Vagina (tissue), 2 donors: ENCODE data around the gene DNMT1. TPM values are rescaled to one million over a fixed set of nuclear protein-coding genes. Genes with fewer than 3 reads are reported as not detected.

ENCODE experiments used
- DNase-seq, 2 donors: peaks; one replicate each; pipeline ENCODE4 v3.0.0-alpha.2; 2017; ENCODE audit errors: extremely low spot score in 2 of 2
- H3K27ac ChIP-seq: fragments of 200-600 bp; sonication (generic); one replicate; pipeline ENCODE4 v1.5.1; 2019
- H3K27me3 ChIP-seq: fragments of 200-600 bp; sonication (generic); one replicate; pipeline ENCODE4 v1.5.1; 2019
- H3K36me3 ChIP-seq, 2 donors: fragments of 200-600 bp; sonication (generic); one replicate each; pipeline ENCODE4 v1.5.1; 2017 to 2019
- H3K4me1 ChIP-seq: fragments of 200-600 bp; sonication (generic); one replicate; pipeline ENCODE4 v1.5.1; 2019
- H3K4me3 ChIP-seq, 2 donors: fragments of 200-600 bp; sonication (generic); 1 replicate in 1 of 2; 2 replicates in 1 of 2; pipeline ENCODE4 v1.5.1; 2016 to 2019
- H3K9me3 ChIP-seq: fragments of 200-600 bp; sonication (generic); one replicate; pipeline ENCODE4 v1.5.1; 2019
- CTCF ChIP-seq, 3 experiments: fragments of 450-650 bp in 2 of 3; fragments of 200-600 bp in 1 of 3; sonication (generic) in 1 of 3; IDR thresholded peaks; one replicate each; pipeline ENCODE4 v1.5.1; 2017 to 2019; ENCODE audit warnings: antibody characterized with exemption in 3 of 3, mild to moderate bottlenecking in 2 of 3, moderate library complexity in 2 of 3
- POLR2A ChIP-seq, 2 donors: fragments of 450-650 bp; IDR thresholded peaks; one replicate each; pipeline ENCODE4 v1.6.1; 2017; ENCODE audit warnings: antibody characterized with exemption in 2 of 2, mild to moderate bottlenecking in 2 of 2, moderate library complexity in 2 of 2
- POLR2AphosphoS5 ChIP-seq, 2 donors: sonication (generic); formaldehyde crosslinking; IDR thresholded peaks; one replicate each; pipeline ENCODE4 v1.9.0; 2017; ENCODE audit warnings: antibody characterized with exemption in 2 of 2, mild to moderate bottlenecking in 2 of 2, low read depth in 1 of 2; ENCODE audit not compliant: insufficient read depth in 1 of 2
- intact Hi-C: fragments of 100-400 bp; cut with DNase I; formaldehyde crosslinking; loops from one replicate; pipeline ENCODE4 v1.15.1; 2023
- total RNA-seq: library from RNA; depleted of rRNA; stranded (reverse); fragments of >200 nt; gene quantifications from one replicate; pipeline ENCODE4 v1.2.3, GENCODE V29; 2016

Gene DNMT1
- total RNA-seq, 1 donor from 2014 or later: 36.8 TPM

- intact Hi-C loops: loop anchor here (10.0 kb wide), 1 partner anchor 1560 kb away; no protein-coding TSS in a partner anchor
- no peaks in the 10 kb centered on the region for H3K27me3 ChIP-seq
- H3K27ac ChIP-seq: no peak overlapping the region
- no peaks in the 10 kb centered on the region for H3K9me3 ChIP-seq
- TF ChIP-seq CTCF (IDR thresholded peaks at IDR 0.05): no peak
- no peak for TF ChIP-seq POLR2AphosphoS5 (IDR thresholded peaks at IDR 0.05; ENCODE audit: insufficient read depth in 1 of 2, low read depth in 1 of 2)
- no peak for TF ChIP-seq POLR2A (IDR thresholded peaks at IDR 0.05)
- H3K4me1 ChIP-seq: no peaks in the 10 kb centered on the region
- H3K4me3 ChIP-seq: no peak overlapping the region
- no peak for DNase-seq
- no peaks in the 10 kb centered on the region for H3K36me3 ChIP-seq
These were observed 20.0 kb upstream of the DNMT1 start for GRCh38 chr19:10214784-10215183.

DNA sequence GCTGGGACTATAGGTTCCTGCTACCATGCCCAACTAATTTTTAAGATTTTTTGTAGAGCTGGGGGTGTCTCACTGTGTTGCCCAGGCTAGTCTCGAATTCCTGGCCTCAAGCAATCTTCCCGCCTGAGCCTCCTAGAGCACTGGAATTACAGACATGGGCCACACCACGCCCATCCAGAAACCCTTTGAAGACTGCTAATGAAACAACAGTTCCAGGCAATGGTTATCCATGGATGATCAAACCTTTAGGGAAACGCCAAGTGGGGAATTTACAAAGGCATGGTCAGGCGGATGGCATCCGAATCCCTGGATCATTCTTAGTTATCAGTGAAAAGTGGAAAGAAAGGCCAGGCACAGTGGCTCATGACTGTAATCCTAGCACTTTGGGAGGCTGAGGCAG lies 16.9 kb upstream of the DNMT1 start:
- Histone ChIP-seq H3K9me3 (no peaks in the 10 kb centered on the region), H3K27ac (no peak overlapping the region), H3K4me1 (no peaks in the 10 kb centered on the region), H3K27me3 (no peaks in the 10 kb centered on the region), H3K4me3 (no peak overlapping the region), H3K36me3 (no peaks in the 10 kb centered on the region)
- no peak for TF ChIP-seq CTCF (IDR thresholded peaks at IDR 0.05)
- no peak for TF ChIP-seq POLR2A (IDR thresholded peaks at IDR 0.05)
- no peak for TF ChIP-seq POLR2AphosphoS5 (IDR thresholded peaks at IDR 0.05; ENCODE audit: insufficient read depth in 1 of 2, low read depth in 1 of 2)
- intact Hi-C loops: loop anchor here (10.0 kb wide), 1 partner anchor 1557 kb away; no protein-coding TSS in a partner anchor
- DNase-seq: no peak

DNA sequence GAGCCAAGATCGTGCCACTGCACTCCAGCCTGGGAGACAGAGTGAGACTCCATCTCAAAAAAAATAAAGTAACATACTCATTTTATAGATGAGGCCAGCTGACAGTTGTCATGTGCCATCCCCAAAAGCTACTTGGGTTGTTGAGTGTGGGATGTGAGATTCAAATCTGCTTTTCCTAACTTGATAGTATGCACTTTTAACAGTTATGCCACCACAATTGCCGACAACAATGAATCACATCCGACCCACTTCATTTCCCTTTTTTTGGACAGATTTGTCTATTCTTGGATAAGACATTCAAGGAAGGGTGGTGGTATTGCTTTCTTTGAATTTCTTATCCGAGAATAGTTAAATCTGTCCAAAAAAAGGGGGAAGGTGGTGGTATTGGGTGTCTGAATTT lies 16.3 kb upstream of the DNMT1 start:
- no peak overlapping the region for H3K27ac ChIP-seq
- intact Hi-C loops: loop anchor here (10.0 kb wide), 1 partner anchor 1556 kb away; no protein-coding TSS in a partner anchor

DNA sequence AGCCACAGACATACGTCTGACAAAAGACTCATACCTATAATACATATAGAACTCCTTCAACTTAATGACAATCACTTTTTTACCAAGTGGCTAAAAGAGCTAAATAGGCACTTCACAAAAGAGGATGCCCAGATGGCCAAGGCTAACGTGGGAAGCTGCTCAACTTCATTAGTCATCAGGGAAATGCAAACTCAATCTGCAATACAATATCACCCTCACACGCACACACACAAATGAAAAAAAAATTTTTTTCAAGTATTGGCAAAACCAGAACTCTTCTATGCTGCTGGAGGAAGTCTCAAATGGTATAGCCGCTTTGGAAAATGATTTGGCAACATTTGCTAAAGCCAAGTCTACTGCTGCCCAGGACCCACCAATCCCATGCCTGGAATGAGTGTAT lies 14.6 kb upstream of the DNMT1 start:
- Histone ChIP-seq H3K27me3 (no peaks in the 10 kb centered on the region), H3K36me3 (no peaks in the 10 kb centered on the region), H3K4me1 (no peaks in the 10 kb centered on the region), H3K27ac (no peak overlapping the region), H3K9me3 (no peaks in the 10 kb centered on the region), H3K4me3 (no peak overlapping the region)
- DNase-seq: no peak
- TF ChIP-seq CTCF (IDR thresholded peaks at IDR 0.05) (no peak), POLR2AphosphoS5 (IDR thresholded peaks at IDR 0.05; ENCODE audit: insufficient read depth in 1 of 2, low read depth in 1 of 2) (no peak), POLR2A (IDR thresholded peaks at IDR 0.05) (no peak)
- intact Hi-C loops: no loop called here

More for the DNA sequence above, 16.3 kb upstream of the DNMT1 start:
- DNase-seq: no peak
- no peaks in the 10 kb centered on the region for H3K36me3 ChIP-seq
- TF ChIP-seq CTCF (IDR thresholded peaks at IDR 0.05) (no peak), POLR2AphosphoS5 (IDR thresholded peaks at IDR 0.05; ENCODE audit: insufficient read depth in 1 of 2, low read depth in 1 of 2) (no peak), POLR2A (IDR thresholded peaks at IDR 0.05) (no peak)
- H3K4me1 ChIP-seq: no peaks in the 10 kb centered on the region
- no peaks in the 10 kb centered on the region for H3K27me3 ChIP-seq
- no peaks in the 10 kb centered on the region for H3K9me3 ChIP-seq
- H3K4me3 ChIP-seq: no peak overlapping the region

- H3K36me3 ChIP-seq: no peaks in the 10 kb centered on the region
- DNase-seq: no peak
- no peak overlapping the region for H3K4me3 ChIP-seq
- no peaks in the 10 kb centered on the region for H3K9me3 ChIP-seq
- intact Hi-C loops: no loop called here
- no peak overlapping the region for H3K27ac ChIP-seq
- no peaks in the 10 kb centered on the region for H3K4me1 ChIP-seq
- no peak for TF ChIP-seq CTCF (IDR thresholded peaks at IDR 0.05)
- no peak for TF ChIP-seq POLR2A (IDR thresholded peaks at IDR 0.05)
- TF ChIP-seq POLR2AphosphoS5 (IDR thresholded peaks at IDR 0.05; ENCODE audit: insufficient read depth in 1 of 2, low read depth in 1 of 2): no peak
- no peaks in the 10 kb centered on the region for H3K27me3 ChIP-seq
These were observed 12.3 kb upstream of the DNMT1 start for GRCh38 chr19:10207026-10207425.
